Stimulated activated CD4-positive, alpha-beta T cell treated with anti-CD3 and anti-CD28 coated beads, TNF-alpha, amount 100 ng/mL, for 1 hour (primary cell): Measurements from ENCODE around the gene STX19.
A peak's percentile ranks its signal among the peaks of the same experiment; 100 is the strongest.
"Not testable (repeated sequence)": the region's sequence is repeated elsewhere in the genome, so short reads cannot be mapped to it uniquely, and the experiment has no call there.

Experiments used
- DNase-seq, 3 donors: peaks; one replicate each; pipeline ENCODE4 v3.0.0-alpha.2; 2020; ENCODE audit warnings: low read depth in 3 of 3, low spot score in 1 of 3

The STX19 gene, protein sequence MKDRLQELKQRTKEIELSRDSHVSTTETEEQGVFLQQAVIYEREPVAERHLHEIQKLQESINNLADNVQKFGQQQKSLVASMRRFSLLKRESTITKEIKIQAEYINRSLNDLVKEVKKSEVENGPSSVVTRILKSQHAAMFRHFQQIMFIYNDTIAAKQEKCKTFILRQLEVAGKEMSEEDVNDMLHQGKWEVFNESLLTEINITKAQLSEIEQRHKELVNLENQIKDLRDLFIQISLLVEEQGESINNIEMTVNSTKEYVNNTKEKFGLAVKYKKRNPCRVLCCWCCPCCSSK

DNA sequence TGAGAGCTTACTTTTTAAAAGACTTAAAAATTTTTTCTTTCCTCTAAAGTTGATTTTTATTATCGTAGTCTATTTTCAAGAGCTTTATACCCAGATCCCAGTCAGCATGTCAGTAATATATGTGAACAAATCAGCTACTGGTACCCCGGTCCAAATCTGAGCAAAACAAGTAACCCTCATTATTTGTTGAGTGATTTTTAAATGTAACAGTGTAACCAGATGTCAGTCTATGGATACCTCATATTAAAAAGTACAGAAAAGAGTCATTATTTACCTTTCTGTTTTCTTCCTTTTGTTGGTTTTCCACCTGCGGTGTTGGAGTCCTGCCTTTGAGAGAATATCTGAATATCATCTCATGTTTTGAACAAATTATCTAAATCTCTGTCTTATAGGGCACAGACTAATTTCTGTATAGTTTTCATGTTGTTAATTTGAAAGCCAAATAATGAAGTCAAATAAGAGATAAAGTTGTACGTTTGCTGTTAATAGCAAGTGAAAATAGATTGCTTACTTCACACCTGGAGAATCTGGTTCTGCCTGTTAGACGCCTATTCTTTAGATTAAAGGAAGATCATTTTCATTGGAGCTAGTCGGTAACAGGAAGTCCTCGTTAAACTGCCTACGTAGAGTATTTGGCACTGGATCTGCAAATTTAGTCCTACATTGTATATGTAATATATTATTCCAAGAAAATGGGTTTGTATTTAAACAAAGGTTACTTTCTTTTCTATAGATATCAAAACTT, at the start of gene STX19:
STX19 (minus strand) TSS at position 505 of the 745 bp plus-strand sequence. CDS start 13,328 bp downstream, outside the sequence.
- DNase-seq: no peak

DNA sequence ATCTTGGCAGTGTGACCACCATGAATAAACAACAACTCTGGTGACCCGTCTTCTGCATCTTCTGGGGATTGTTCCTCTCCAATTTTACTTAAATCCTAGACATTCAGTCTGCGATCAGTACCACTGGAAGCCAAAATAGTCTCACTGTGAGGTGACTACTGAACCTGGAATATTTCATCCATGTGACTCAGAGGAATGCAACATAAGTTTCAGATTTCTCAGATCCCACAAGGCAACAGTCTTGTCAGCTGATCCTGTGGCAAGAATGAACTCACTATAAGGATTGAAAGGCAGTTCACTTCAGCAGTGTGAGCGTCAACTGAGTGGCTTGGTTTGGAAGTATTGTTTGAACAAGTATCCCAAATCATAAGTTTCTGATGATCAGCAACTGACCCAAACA, 47.7 kb upstream of the STX19 start:
- no peak for DNase-seq

GRCh38 chr3:94071713-94072284, 43.4 kb upstream of the STX19 start:
- DNase-seq: no peak

GRCh38 chr3:94070341-94070911, 42.0 kb upstream of the STX19 start:
- DNase-seq: no peak

DNA sequence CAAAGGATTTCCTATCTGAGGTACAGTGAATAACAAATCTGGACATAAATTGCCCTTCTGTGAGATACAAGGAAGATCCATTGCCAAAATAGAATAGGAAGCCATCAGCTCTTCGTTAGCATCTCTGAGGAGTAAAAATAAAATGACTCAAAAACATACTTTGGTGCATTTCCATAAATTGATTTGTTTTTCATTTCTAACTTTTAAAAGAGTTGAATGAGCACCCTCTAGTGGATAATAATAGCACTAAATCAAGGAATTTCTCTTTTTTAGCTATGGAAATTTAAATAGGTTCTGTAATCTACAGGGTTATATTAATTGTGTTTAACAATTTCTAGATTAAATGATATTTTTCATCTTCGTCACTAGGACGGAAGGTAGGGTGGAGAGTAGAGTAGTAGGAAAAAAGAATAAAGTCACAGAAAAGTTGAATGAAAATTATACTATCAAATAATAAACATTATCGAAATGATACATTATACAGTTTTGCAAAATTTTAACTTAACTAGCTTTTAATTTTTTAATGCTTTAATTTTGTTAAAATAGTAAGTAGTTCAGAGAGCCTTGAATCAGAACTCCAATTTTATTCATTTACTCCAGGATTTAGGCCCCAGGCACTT, 40.9 kb upstream of the STX19 start:
- no peak for DNase-seq

GRCh38 chr3:94066506-94067500, 38.4 kb upstream of the STX19 start:
- no peak for DNase-seq

GRCh38 chr3:94065819-94066480, 37.6 kb upstream of the STX19 start:
- no peak for DNase-seq

GRCh38 chr3:94065122-94065521, 36.7 kb upstream of the STX19 start:
- no peak for DNase-seq

- DNase-seq: no peak
Observed at GRCh38 chr3:94064243-94064860, 36.0 kb upstream of the STX19 start.

GRCh38 chr3:94063496-94064119, 35.2 kb upstream of the STX19 start:
- no peak for DNase-seq

GRCh38 chr3:94062513-94063404, 34.4 kb upstream of the STX19 start, which contains the start of the genes DHFR2 and NSUN3:
TSS of gene DHFR2 (minus strand) at chr3:94062916. CDS start at chr3:94061511, 1,405 bp downstream.
TSS of gene NSUN3 (plus strand) at chr3:94063061. CDS start at chr3:94063127, 66 bp downstream.
- DNase-seq: peak; percentile 58 to 64 (median 59)

DNA sequence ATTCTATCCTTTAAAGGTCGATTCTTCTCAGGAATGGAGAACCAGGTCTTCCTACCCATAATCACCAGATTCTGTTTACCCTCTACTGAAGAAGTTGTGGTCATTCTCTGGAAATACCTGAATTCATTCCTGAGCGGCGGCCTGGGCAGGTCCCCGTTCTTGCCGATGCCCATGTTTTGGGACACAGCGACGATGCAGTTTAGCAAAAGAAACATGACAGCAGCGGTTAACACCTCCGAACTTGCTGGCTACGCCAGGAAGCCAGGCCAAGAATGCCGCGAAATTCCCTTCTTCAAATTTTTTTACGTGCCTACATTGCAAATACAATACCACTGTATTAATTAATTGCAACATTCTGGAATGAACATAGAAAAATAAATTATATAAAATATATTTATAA, 32.9 kb upstream of the STX19 start:
- DNase-seq: no peak

DNA sequence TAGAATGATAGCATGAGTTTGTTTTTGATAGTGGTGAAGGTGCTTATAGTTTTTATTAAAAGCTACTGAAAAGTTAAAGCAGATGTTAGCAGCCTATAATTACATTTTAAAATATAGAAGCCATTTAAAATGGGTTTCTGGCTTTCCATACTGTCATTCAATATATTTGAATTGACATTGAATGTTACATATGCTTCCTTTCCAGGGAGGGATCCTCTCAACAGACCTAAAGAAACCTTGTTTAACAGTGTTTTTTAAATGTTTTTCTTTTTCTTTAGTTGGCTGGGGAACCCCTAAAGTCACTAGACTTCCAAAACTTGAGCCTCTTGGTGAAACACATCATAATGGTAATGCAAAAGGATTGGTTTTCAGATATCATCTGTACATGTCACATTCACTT, 22.1 kb upstream of the STX19 start:
- no peak for DNase-seq

GRCh38 chr3:94049267-94049666, 20.9 kb upstream of the STX19 start:
- DNase-seq: no peak

DNA sequence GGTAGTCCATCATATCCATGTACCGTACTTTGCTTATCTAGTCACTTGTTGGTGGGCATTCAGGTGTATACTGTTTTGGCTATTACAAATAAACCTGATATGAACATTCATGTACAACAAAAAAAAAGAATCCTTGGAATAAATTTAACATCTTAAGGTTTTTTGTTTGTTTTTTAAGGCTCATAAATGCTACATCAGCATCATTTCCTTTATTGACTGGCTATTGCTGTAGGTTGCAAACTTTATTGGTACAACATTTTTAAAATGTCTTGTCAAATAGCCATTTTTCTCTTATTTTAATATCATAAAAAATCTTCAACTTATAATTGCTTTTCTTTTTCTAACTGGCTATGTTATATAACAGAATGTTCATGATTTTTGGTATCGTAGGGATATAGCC, 18.1 kb upstream of the STX19 start:
- DNase-seq: no peak

DNA sequence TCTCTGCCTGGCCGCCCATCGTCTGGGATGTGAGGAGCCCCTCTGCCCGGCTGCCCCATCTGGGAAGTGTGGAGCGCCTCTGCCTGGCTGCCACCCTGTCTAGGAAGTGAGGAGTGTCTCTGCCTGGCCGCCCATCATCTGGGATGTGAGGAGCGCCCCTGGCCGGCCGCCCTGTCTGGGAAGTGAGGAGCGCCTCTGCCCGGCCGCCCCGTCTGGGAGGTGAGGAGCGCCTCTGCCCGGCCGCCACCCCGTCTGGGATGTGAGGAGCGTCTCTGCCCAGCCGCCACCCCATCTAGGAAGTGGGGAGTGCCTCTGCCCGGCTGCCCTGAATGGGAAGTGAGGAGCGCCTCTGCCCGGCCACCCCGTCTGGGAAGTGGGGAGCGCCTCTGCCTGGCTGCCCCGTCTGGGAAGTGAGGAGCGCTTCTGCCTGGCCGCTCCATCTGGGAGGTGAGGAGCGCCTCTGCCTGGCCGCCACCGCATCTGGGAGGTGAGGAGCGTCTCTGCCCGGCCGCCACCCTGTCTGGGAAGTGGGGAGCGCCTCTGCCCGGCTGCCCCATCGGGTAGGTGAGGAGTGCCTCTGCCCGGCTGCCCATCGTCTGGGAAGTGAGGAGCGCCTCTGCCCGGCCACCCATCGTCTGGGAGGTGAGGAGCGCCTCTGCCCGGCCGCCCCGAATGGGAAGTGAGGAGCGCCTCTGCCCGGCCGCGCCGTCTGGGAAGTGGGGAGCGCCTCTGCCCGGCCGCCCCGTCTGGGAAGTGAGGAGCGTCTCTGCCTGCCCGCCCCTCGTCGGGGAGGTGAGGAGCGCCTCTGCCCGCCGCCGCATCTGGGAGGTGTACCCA, 15.9 kb upstream of the STX19 start:
- not testable (repeated sequence) for DNase-seq

DNA sequence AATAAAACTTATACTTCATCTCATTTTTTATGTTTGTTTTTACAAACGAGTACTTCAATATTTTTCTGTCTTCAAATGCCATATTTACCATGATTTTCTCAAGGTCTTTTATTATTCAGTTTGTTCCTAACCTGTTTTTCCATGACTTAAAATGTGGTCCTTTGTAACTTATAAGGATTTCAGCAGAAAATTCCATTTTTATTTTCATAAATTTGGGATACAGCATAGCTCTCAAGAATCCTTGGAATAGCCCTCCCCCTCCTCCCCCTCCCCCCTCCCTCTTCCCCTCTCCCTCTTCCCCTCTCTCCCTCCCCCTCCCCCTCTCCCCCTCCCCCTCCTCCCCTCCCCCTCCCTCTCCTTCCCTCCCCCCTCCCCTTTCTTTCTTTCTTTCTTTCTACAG, 14.9 kb upstream of the STX19 start:
- no peak for DNase-seq
